IPS-18a (cell line): Measurements from ENCODE around the gene SERPINE1.

Experiments
- H3K27ac ChIP-seq: one replicate; pipeline ENCODE4 v1.5.1; 2013; ENCODE audit warnings: low read length
- H3K27me3 ChIP-seq: one replicate; pipeline ENCODE4 v1.6.1; 2013; ENCODE audit warnings: mild to moderate bottlenecking, low read length; ENCODE audit not compliant: control insufficient read depth, insufficient read depth
- H3K36me3 ChIP-seq: one replicate; pipeline ENCODE4 v1.6.1; 2013; ENCODE audit warnings: low read depth, low read length; ENCODE audit not compliant: control insufficient read depth
- H3K4me1 ChIP-seq: one replicate; pipeline ENCODE4 v1.6.1; 2013; ENCODE audit warnings: low read depth, low read length; ENCODE audit not compliant: control insufficient read depth
- H3K4me3 ChIP-seq: one replicate; pipeline ENCODE4 v1.5.1; 2013; ENCODE audit warnings: low read length
- H3K9ac ChIP-seq: one replicate; pipeline ENCODE4 v1.6.1; 2013; ENCODE audit warnings: mild to moderate bottlenecking, low read length, moderate library complexity
- H3K9me3 ChIP-seq: one replicate; pipeline ENCODE4 v1.6.1; 2013; ENCODE audit warnings: low read depth, low read length; ENCODE audit not compliant: control insufficient read depth

Gene SERPINE1

GRCh38 chr7:101179713-101180112 lies 52.8 kb downstream of the SERPINE1 start:
- Histone ChIP-seq H3K9ac (no peak overlapping the region), H3K27me3 (peaks cover 65% of the 10 kb centered on the region)

GRCh38 chr7:101180130-101180755 lies 53.3 kb downstream of the SERPINE1 start, which contains the start of gene NAT16:
Gene NAT16, minus strand, starts transcription at chr7:101180293. Its CDS starts 5,486 bp downstream, at chr7:101174807.
- no peaks in the 10 kb centered on the region for H3K36me3 ChIP-seq
- no peaks in the 10 kb centered on the region for H3K9me3 ChIP-seq
- H3K4me3 ChIP-seq: peak within 1 kb of the TSS; percentile 70
- H3K9ac ChIP-seq: no peak within 1 kb of the TSS
- H3K27ac ChIP-seq: no peak within 1 kb of the TSS
- H3K27me3 ChIP-seq: peaks cover 59% of the 10 kb centered on the region
- peaks cover 9% of the 10 kb centered on the region for H3K4me1 ChIP-seq

More at GRCh38 chr7:101179713-101180112, 52.8 kb downstream of the SERPINE1 start:
- Histone ChIP-seq H3K4me1 (peaks cover 9% of the 10 kb centered on the region), H3K4me3 (peak overlapping the region; percentile 70), H3K27ac (no peak overlapping the region), H3K9me3 (no peaks in the 10 kb centered on the region), H3K36me3 (no peaks in the 10 kb centered on the region)

DNA sequence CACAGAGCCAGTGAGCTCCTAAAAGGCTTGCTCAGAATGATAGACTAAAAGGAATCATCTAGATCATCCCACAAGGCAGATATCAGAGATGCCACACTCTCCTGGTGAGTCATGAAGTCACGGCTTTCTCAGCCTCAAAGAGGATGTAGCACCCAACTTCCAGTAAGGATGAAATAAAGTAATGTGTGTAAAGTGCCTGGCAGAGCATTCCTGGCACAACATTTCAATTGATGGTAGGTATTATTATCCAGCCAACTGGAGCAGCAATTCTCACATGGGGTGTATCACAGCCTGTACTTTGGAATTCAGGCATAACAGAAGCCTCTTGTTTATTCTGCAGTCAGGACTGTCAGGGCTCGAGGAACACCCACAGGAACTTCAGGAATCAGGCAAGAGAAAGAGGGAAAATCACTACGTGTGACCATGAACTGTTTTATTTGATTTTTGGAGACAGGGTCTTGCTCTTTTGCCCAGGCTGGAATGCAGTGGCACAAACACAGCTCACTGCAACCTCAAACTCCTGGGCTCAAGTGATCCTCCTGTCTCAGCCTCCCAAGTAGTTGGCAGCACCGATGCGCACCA lies 58.4 kb downstream of the SERPINE1 start:
- no peaks in the 10 kb centered on the region for H3K9me3 ChIP-seq
- no peak overlapping the region for H3K9ac ChIP-seq
- peaks cover 10% of the 10 kb centered on the region for H3K27me3 ChIP-seq
- H3K4me3 ChIP-seq: no peak overlapping the region
- H3K4me1 ChIP-seq: peaks cover 8% of the 10 kb centered on the region
- H3K27ac ChIP-seq: no peak overlapping the region
- no peaks in the 10 kb centered on the region for H3K36me3 ChIP-seq

DNA sequence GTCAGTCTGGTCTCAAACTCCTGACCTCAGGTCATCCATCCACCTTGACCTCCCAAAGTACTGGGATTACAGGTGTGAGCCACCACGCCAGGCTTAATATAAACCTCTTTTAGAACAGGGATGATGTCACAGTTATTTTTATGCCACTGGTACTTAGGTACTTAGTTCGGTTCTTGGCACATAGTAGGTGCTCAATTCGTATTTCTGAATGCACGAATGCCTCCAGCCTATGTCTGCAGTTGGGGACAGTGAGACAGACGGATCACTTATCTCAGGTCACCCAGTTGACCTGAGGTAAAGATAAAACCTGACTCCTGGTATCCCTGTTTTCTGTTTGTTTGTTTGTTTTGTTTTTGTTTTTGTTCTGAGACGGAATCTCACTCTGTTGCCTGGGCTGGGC lies 59.3 kb downstream of the SERPINE1 start:
- Histone ChIP-seq H3K4me3 (no peak overlapping the region), H3K9me3 (no peaks in the 10 kb centered on the region), H3K27ac (no peak overlapping the region), H3K27me3 (peaks cover 1% of the 10 kb centered on the region), H3K4me1 (peaks cover 4% of the 10 kb centered on the region), H3K36me3 (no peaks in the 10 kb centered on the region), H3K9ac (no peak overlapping the region)

DNA sequence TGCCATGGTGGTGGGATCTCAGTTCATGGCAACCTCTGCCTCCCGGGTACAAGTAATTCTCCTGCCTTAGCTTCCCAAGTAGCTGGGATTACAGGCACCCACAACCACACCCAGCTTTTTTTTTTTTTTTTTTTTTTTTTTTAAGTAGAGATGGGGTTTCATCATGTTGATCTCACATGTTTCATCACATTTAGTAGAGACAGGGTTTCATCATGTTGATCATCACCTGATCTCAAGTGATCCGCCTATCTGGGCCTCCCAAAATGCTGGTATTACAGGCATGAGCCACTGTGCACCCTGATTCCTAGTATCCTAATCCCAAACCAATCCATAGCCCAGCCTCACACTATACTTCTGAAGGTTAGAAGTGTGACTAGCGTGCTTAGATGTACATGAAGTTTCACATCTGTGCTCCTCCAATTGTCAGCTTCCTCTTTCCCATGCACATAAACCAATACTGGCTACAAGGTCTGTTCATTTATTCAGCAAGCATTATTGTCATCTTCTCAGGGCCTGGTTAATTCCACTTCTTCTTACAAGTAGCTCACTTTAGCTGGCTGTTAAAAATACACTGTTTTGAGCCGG lies 60.0 kb downstream of the SERPINE1 start:
- H3K27me3 ChIP-seq: no peaks in the 10 kb centered on the region
- H3K4me3 ChIP-seq: no peak overlapping the region
- H3K36me3 ChIP-seq: no peaks in the 10 kb centered on the region
- H3K27ac ChIP-seq: no peak overlapping the region
- H3K9ac ChIP-seq: no peak overlapping the region
- H3K4me1 ChIP-seq: peaks cover 3% of the 10 kb centered on the region
- H3K9me3 ChIP-seq: no peaks in the 10 kb centered on the region
